K562 (cell line): ENCODE data around the gene GPT2. TPM values are rescaled to one million over a fixed set of nuclear protein-coding genes. Genes with fewer than 3 reads are reported as not detected.

Experiments
- ATAC-seq: fragments of 200-7000 bp; cut with Tn5 transposase; 3 replicates; pipeline ENCODE4 v1.9.1; 2020; ENCODE audit warnings: moderate library complexity
- BruUV-seq: library from RNA; stranded (reverse); fragments of 400-500 nt; replicated peaks from 2 replicates; lab custom pipeline; 2021; lab: Mats Ljungman, UMichigan
- CTCF ChIA-PET: fragments of 300-600 bp; formaldehyde crosslinking; extraction: SDS; loops from one replicate; lab custom pipeline; 2021; ENCODE audit warnings: low intra/inter-chr PET ratio; lab: Yijun Ruan, JAX
- POLR2A ChIA-PET: fragments of 300-600, 350-650 bp; sonication (Branson Sonifier 250); formaldehyde crosslinking; extraction: SDS; loops from one replicate; lab custom pipeline; 2021; ENCODE audit warnings: antibody characterized with exemption, inconsistent platforms; lab: Yijun Ruan, JAX
- DNase-seq, 4 experiments: peaks; one replicate each; pipeline versions ENCODE4 v3.0.0 to v3.0.0-alpha.2; 2011 to 2018; ENCODE audit warnings: low spot score in 3 of 4, mixed read lengths in 3 of 4; ENCODE audit errors: extremely low read depth in 1 of 4
- FAIRE-seq: peaks from 2 replicates; lab custom pipeline; 2011; peaks lifted over from hg19 to GRCh38; lab: Jason Lieb, UNC
- H2AFZ ChIP-seq: 2 replicates; pipeline ENCODE4 v1.6.0; 2011; ENCODE audit warnings: low read depth, low read length, control low read depth, inconsistent platforms
- H3K27ac ChIP-seq: fragments of 200-600 bp; 3 replicates; pipeline ENCODE4 v1.8.0; 2011; ENCODE audit warnings: low read depth, mild to moderate bottlenecking, control low read depth, inconsistent platforms, low read length, moderate library complexity, mixed read lengths; ENCODE audit errors: extremely low read depth
- H3K27me3 ChIP-seq, 2 experiments: fragments of 300-600 bp in 1 of 2; 2 replicates in 1 of 2; 3 replicates in 1 of 2; pipeline versions ENCODE4 v1.6.0 to v1.8.0; 2011; ENCODE audit warnings: inconsistent platforms in 2 of 2, low read length in 2 of 2, mild to moderate bottlenecking in 1 of 2, mixed read lengths in 1 of 2, moderate library complexity in 1 of 2; ENCODE audit not compliant: control insufficient read depth in 2 of 2, insufficient read depth in 2 of 2
- H3K36me3 ChIP-seq: fragments of 300-600 bp; 3 replicates; pipeline ENCODE4 v1.8.0; 2011; ENCODE audit warnings: mild to moderate bottlenecking, low read length, inconsistent platforms; ENCODE audit not compliant: control insufficient read depth, insufficient read depth
- H3K4me1 ChIP-seq, 2 experiments: fragments of 200-600 bp in 1 of 2; replicated peaks in 1 of 2; 2 replicates in 1 of 2; 3 replicates in 1 of 2; pipeline versions ENCODE4 v1.5.1 to v1.8.0; 2011; ENCODE audit warnings: inconsistent platforms in 2 of 2, low read length in 2 of 2, mild to moderate bottlenecking in 1 of 2, mixed read lengths in 1 of 2, moderate library complexity in 1 of 2; ENCODE audit not compliant: control insufficient read depth in 2 of 2, insufficient read depth in 2 of 2
- H3K4me2 ChIP-seq: 2 replicates; pipeline ENCODE4 v1.6.1; 2011; ENCODE audit warnings: low read length, control low read depth, inconsistent platforms, mixed read lengths; ENCODE audit not compliant: insufficient read depth
- H3K4me3 ChIP-seq: fragments of 200-600 bp; sonication (generic), shearing (Covaris generic); 2 replicates; pipeline ENCODE4 v1.5.1; 2016; ENCODE audit warnings: control low read depth, inconsistent platforms
- H3K79me2 ChIP-seq: fragments of 200-600 bp; 3 replicates; pipeline ENCODE4 v1.8.0; 2011; ENCODE audit warnings: low read length, inconsistent platforms; ENCODE audit not compliant: control insufficient read depth, insufficient read depth
- H3K9ac ChIP-seq, 2 experiments: 2 replicates each; pipeline versions ENCODE4 v1.6.0 to v1.6.1; 2011; ENCODE audit warnings: low read depth in 2 of 2, low read length in 2 of 2, control low read depth in 1 of 2, inconsistent platforms in 1 of 2, mild to moderate bottlenecking in 1 of 2, mixed read lengths in 1 of 2; ENCODE audit not compliant: insufficient read depth in 1 of 2
- H3K9me1 ChIP-seq: one replicate; pipeline ENCODE4 v1.6.0; 2011; ENCODE audit warnings: inconsistent platforms, mild to moderate bottlenecking, low read length, moderate library complexity; ENCODE audit not compliant: control insufficient read depth, insufficient read depth
- H3K9me3 ChIP-seq: replicated peaks from 2 replicates; pipeline ENCODE4 v1.5.1; 2011; ENCODE audit warnings: low read depth, low read length, inconsistent platforms; ENCODE audit not compliant: control insufficient read depth, insufficient read depth
- H4K20me1 ChIP-seq: replicated peaks from 2 replicates; pipeline ENCODE4 v1.6.1; 2011; ENCODE audit warnings: low read length, inconsistent platforms, mixed read lengths; ENCODE audit not compliant: control insufficient read depth, insufficient read depth
- ATF7 ChIP-seq: fragments of 450-650 bp; IDR thresholded peaks from 2 replicates; pipeline ENCODE4 v1.7.1; 2014; ENCODE audit warnings: mild to moderate bottlenecking, moderate library complexity
- DIDO1 ChIP-seq: fragments of 450-650 bp; IDR thresholded peaks from 2 replicates; pipeline ENCODE4 v1.6.1; 2016; ENCODE audit warnings: low read depth, missing biosample characterization, missing genetic modification characterization
- EHMT2 ChIP-seq: fragments of 450-650 bp; IDR thresholded peaks from 2 replicates; pipeline ENCODE4 v1.6.1; 2018; ENCODE audit warnings: antibody characterized with exemption
- ELK3 ChIP-seq: fragments of 450-650 bp; formaldehyde crosslinking; IDR thresholded peaks from 2 replicates; pipeline ENCODE4 v1.4.0; 2020; ENCODE audit warnings: mild to moderate bottlenecking
- ETV5 ChIP-seq: sonication (generic); formaldehyde crosslinking; IDR thresholded peaks from 2 replicates; pipeline ENCODE4 v1.4.0; 2020; ENCODE audit warnings: low read depth, mild to moderate bottlenecking, missing genetic modification reagents
- HMG20B ChIP-seq: fragments of 250-450 bp; sonication (Bioruptor Pico); IDR thresholded peaks from 2 replicates; pipeline ENCODE4 v1.5.0; 2021; ENCODE audit warnings: mild to moderate bottlenecking
- KAT2B ChIP-seq: IDR thresholded peaks from one replicate; pipeline ENCODE4 v1.6.1; 2012; ENCODE audit warnings: low read depth, mild to moderate bottlenecking, control low read depth, inconsistent platforms, low read length, moderate library complexity
- MED1 ChIP-seq: sonication (generic); formaldehyde crosslinking; IDR thresholded peaks from 2 replicates; pipeline ENCODE4 v1.8.1; 2023; ENCODE audit warnings: missing genetic modification reagents, borderline replicate concordance
- NRF1 ChIP-seq, 2 experiments: fragments of 450-650 bp; IDR thresholded peaks in 1 of 2; conservative IDR thresholded peaks in 1 of 2; 2 replicates each; pipeline ENCODE4 v1.6.1; 2014; ENCODE audit warnings: mild to moderate bottlenecking in 2 of 2
- SMAD1 ChIP-seq: fragments of 150-350 bp; IDR thresholded peaks from 2 replicates; pipeline ENCODE4 v1.6.1; 2014; ENCODE audit warnings: low read length, low read depth; ENCODE audit not compliant: partially characterized antibody
- ZNF408 ChIP-seq: fragments of 250-450 bp; sonication (Bioruptor Pico); IDR thresholded peaks from 2 replicates; pipeline ENCODE4 v1.4.0; 2020; ENCODE audit warnings: low read depth, mild to moderate bottlenecking, moderate library complexity
- ZNF445 ChIP-seq: fragments of 250-450 bp; sonication (Bioruptor Pico); IDR thresholded peaks from 2 replicates; pipeline ENCODE4 v1.4.0; 2020; ENCODE audit warnings: low read depth, mild to moderate bottlenecking, moderate library complexity
- ZZZ3 ChIP-seq: fragments of 450-650 bp; IDR thresholded peaks from 2 replicates; pipeline ENCODE4 v1.6.1; 2016; ENCODE audit warnings: antibody characterized with exemption, mild to moderate bottlenecking, moderate library complexity
- WGBS: fragments of 100-300 bp; shearing (Covaris generic); methylation state at CpG from one replicate; pipeline ENCODE4 v1.1.6; 2016; ENCODE audit warnings: low coverage, mixed read lengths; ENCODE audit not compliant: insufficient coverage; ENCODE audit errors: missing lambda C conversion rate; 5-methylcytosine and 5-hydroxymethylcytosine counted together
- in situ Hi-C: fragments of 300-500 bp; cut with MboI; formaldehyde crosslinking; loops from 4 replicates; pipeline ENCODE4 v1.15.0; 2018; ENCODE audit warnings: inconsistent platforms, mixed read lengths
- intact Hi-C: fragments of 100-400 bp; cut with micrococcal nuclease; formaldehyde crosslinking; loops from 2 replicates; pipeline ENCODE4 v1.14.2; 2022
- polyA plus RNA-seq, 8 experiments: library from polyadenylated mRNA; depleted of rRNA in 4 of 8; stranded (reverse) in 5 of 8; unstranded in 3 of 8; fragments of >200 nt; fragmentation: Nextera tagmentation in 2 of 8; fragmentation: Illumina TruSeq in 1 of 8; extraction: Ambion mirVana in 2 of 8; extraction: Trizol in 1 of 8; gene quantifications; 2 replicates each; pipeline versions ENCODE4 v1.2.1 to v1.2.3, GENCODE V29; 2011 to 2014; ENCODE audit warnings: inconsistent platforms in 1 of 8, missing spikeins in 1 of 8
- total RNA-seq, 7 experiments: library from RNA; depleted of rRNA in 6 of 7; stranded (reverse); fragments of >200 nt in 6 of 7; fragmentation: Illumina TruSeq in 2 of 7; extraction: Trizol in 2 of 7; gene quantifications; 2 replicates each; pipeline versions ENCODE4 v1.2.1 to v1.2.3, GENCODE V29; 2011 to 2021; ENCODE audit warnings: low replicate concordance in 1 of 7
- TF ChIP-seq, protein P1 (sequence below), 2 experiments: fragments of 450-650 bp in 1 of 2; sonication (generic) in 1 of 2; formaldehyde crosslinking in 1 of 2; IDR thresholded peaks in 1 of 2; conservative IDR thresholded peaks in 1 of 2; 2 replicates each; pipeline versions ENCODE4 v1.6.1 to v1.8.1; 2016 to 2023; ENCODE audit warnings: mild to moderate bottlenecking in 2 of 2, moderate library complexity in 2 of 2, inconsistent platforms in 1 of 2, missing genetic modification reagents in 1 of 2

The GPT2 gene
- total and polyA plus RNA-seq, 9 of the 15 experiments (the other 6 are each of a cell fraction or from before 2014, with no cell fraction given): 0.79 to 14.4 (median 5.8) TPM

- H2AFZ ChIP-seq: no peak overlapping the region
- POLR2A ChIA-PET: no interaction called here
These were observed 43.1 kb downstream of the GPT2 start for GRCh38 chr16:46927273-46927672.

More at GRCh38 chr16:46927273-46927672, 43.1 kb downstream of the GPT2 start:
- H3K27me3 ChIP-seq: no peaks in the 10 kb centered on the region
- ATAC-seq: no peak
- no peak for FAIRE-seq
- intact Hi-C loops: loop anchor here (5.0 kb wide), 1 partner anchor 255 kb away; no protein-coding TSS in a partner anchor
- no peak for DNase-seq
- no peaks in the 10 kb centered on the region for H3K9me1 ChIP-seq
- H3K36me3 ChIP-seq: no peaks in the 10 kb centered on the region
- H3K9me3 ChIP-seq: no peaks in the 10 kb centered on the region
- H3K79me2 ChIP-seq: no peaks in the 10 kb centered on the region
- no peak overlapping the region for H3K27ac ChIP-seq
- TF ChIP-seq MED1 (CRISPR knock-in tag) (no peak), KAT2B (no peak), ZNF408 (CRISPR knock-in tag) (no peak), NRF1 (conservative IDR thresholded peaks at IDR 0.05 in 1 of 2, IDR thresholded peaks at IDR 0.05 in 1 of 2) (no peak), ETV5 (CRISPR knock-in tag) (no peak), EHMT2 (no peak), SMAD1 (no peak), DIDO1 (tag) (no peak), HMG20B (CRISPR knock-in tag) (no peak), ATF7 (no peak), ZNF445 (CRISPR knock-in tag) (no peak), ZZZ3 (no peak), ELK3 (no peak)
- TF ChIP-seq, protein P1, sequence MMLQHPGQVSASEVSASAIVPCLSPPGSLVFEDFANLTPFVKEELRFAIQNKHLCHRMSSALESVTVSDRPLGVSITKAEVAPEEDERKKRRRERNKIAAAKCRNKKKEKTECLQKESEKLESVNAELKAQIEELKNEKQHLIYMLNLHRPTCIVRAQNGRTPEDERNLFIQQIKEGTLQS (IDR thresholded peaks at IDR 0.05): no peak
- TF ChIP-seq, protein P1 (CRISPR knock-in tag; conservative IDR thresholded peaks at IDR 0.05): no peak
- H3K4me2 ChIP-seq: no peak overlapping the region
- H3K4me3 ChIP-seq: no peak overlapping the region
- H3K9ac ChIP-seq: 0 out of 4 replicates have a peak overlapping the region, but pooled peaks of 1 of the 2 experiments have one; percentile 7
- CTCF ChIA-PET: no interaction called here
- no TSS peak for BruUV-seq
- WGBS: 52% methylated on average over 8 of the region's 8 CpGs
- peaks cover 0 to 13% of the 10 kb centered on the region in 2 experiments; a peak in 3 of 5 replicates for H3K4me1 ChIP-seq
- H4K20me1 ChIP-seq: no peaks in the 10 kb centered on the region
- in situ Hi-C loops: no loop called here
